WTC11 (cell line): Measurements from ENCODE around the gene MRTFB. TPM values are rescaled to one million over a fixed set of nuclear protein-coding genes. Genes with fewer than 3 reads are reported as not detected.

Experiments
- ATAC-seq: fragments of 200-7000 bp; cut with Tn5 transposase; 2 replicates; pipeline ENCODE4 v1.10.0; 2021; ENCODE audit warnings: mild to moderate bottlenecking, moderate library complexity
- CTCF ChIA-PET: fragments of 300-600 bp; sonication (Branson Sonifier 250); formaldehyde crosslinking; loops from one replicate; lab custom pipeline; 2021; ENCODE audit warnings: antibody characterized with exemption; lab: Charles Lee
- POLR2A ChIA-PET: fragments of 350-600 bp; sonication (Branson Sonifier 250); formaldehyde crosslinking; loops from one replicate; lab custom pipeline; 2021; ENCODE audit warnings: antibody characterized with exemption; lab: Charles Lee
- DNase-seq: peaks from one replicate; pipeline ENCODE4 v3.0.0; 2021; ENCODE audit warnings: low spot score
- H3K27ac Mint-ChIP-seq: 2 replicates; pipeline ENCODE4 v1.8.0; 2021; ENCODE audit warnings: mixed read lengths
- H3K27me3 Mint-ChIP-seq: 2 replicates; pipeline ENCODE4 v1.8.0; 2021; ENCODE audit warnings: low read depth, mild to moderate bottlenecking, moderate library complexity, mixed read lengths
- H3K36me3 Mint-ChIP-seq: 2 replicates; pipeline ENCODE4 v1.8.0; 2021; ENCODE audit warnings: mixed read lengths
- H3K4me1 Mint-ChIP-seq: 2 replicates; pipeline ENCODE4 v1.8.0; 2022; ENCODE audit warnings: mixed read lengths
- H3K4me3 Mint-ChIP-seq: 2 replicates; pipeline ENCODE4 v1.8.0; 2021; ENCODE audit warnings: mild to moderate bottlenecking, moderate library complexity, mixed read lengths
- H3K9me3 Mint-ChIP-seq: 2 replicates; pipeline ENCODE4 v1.8.0; 2021; ENCODE audit warnings: mixed read lengths
- CDX4 ChIP-seq: fragments of 250-450 bp; sonication (Bioruptor Pico); IDR thresholded peaks from 2 replicates; pipeline ENCODE4 v1.9.0; 2021; ENCODE audit warnings: moderate library complexity, mild to moderate bottlenecking, inconsistent platforms, borderline replicate concordance
- CREM ChIP-seq: sonication (generic); formaldehyde crosslinking; IDR thresholded peaks from 2 replicates; pipeline ENCODE4 v1.8.1; 2022; ENCODE audit warnings: mild to moderate bottlenecking, missing genetic modification reagents, moderate library complexity
- CTCF ChIP-seq: fragments of 200-600 bp; IDR thresholded peaks from 2 replicates; pipeline ENCODE4 v1.8.0; 2022; ENCODE audit warnings: antibody characterized with exemption
- ELF4 ChIP-seq: sonication (generic); formaldehyde crosslinking; IDR thresholded peaks from 2 replicates; pipeline ENCODE4 v1.8.1; 2022; ENCODE audit warnings: low read depth, mild to moderate bottlenecking, moderate library complexity, missing genetic modification reagents
- EMX1 ChIP-seq: fragments of 250-450 bp; sonication (Bioruptor Pico); IDR thresholded peaks from 2 replicates; pipeline ENCODE4 v1.8.0; 2021; ENCODE audit warnings: mild to moderate bottlenecking
- ERG ChIP-seq: fragments of 250-450 bp; sonication (Bioruptor Pico); IDR thresholded peaks from 2 replicates; pipeline ENCODE4 v1.8.0; 2021; ENCODE audit warnings: mild to moderate bottlenecking
- ETV6 ChIP-seq: sonication (generic); formaldehyde crosslinking; IDR thresholded peaks from 2 replicates; pipeline ENCODE4 v1.8.1; 2022; ENCODE audit warnings: mild to moderate bottlenecking, missing genetic modification reagents
- FOXK1 ChIP-seq: sonication (generic); formaldehyde crosslinking; IDR thresholded peaks from 2 replicates; pipeline ENCODE4 v1.8.0; 2022; ENCODE audit warnings: mild to moderate bottlenecking, moderate library complexity, missing genetic modification reagents
- FOXP1 ChIP-seq: sonication (generic); formaldehyde crosslinking; IDR thresholded peaks from 2 replicates; pipeline ENCODE4 v1.8.0; 2022; ENCODE audit warnings: missing genetic modification reagents, mild to moderate bottlenecking, moderate library complexity, borderline replicate concordance
- GABPB1 ChIP-seq: sonication (generic); formaldehyde crosslinking; IDR thresholded peaks from 2 replicates; pipeline ENCODE4 v1.8.1; 2023; ENCODE audit warnings: mild to moderate bottlenecking, missing genetic modification reagents
- GTF2I ChIP-seq: fragments of 250-450 bp; sonication (Bioruptor Pico); conservative IDR thresholded peaks from 2 replicates; pipeline ENCODE4 v1.4.0; 2021; ENCODE audit warnings: mild to moderate bottlenecking
- SMAD3 ChIP-seq: sonication (generic); formaldehyde crosslinking; IDR thresholded peaks from 2 replicates; pipeline ENCODE4 v1.8.0; 2022; ENCODE audit warnings: missing genetic modification reagents, mild to moderate bottlenecking, borderline replicate concordance
- SMAD4 ChIP-seq: sonication (generic); formaldehyde crosslinking; IDR thresholded peaks from 2 replicates; pipeline ENCODE4 v1.8.0; 2022; ENCODE audit warnings: mild to moderate bottlenecking, missing genetic modification reagents
- SP1 ChIP-seq: sonication (generic); formaldehyde crosslinking; conservative IDR thresholded peaks from 2 replicates; pipeline ENCODE4 v1.8.1; 2022; ENCODE audit warnings: missing genetic modification reagents
- ZNF219 ChIP-seq: sonication (generic); formaldehyde crosslinking; IDR thresholded peaks from 2 replicates; pipeline ENCODE4 v1.8.0; 2023; ENCODE audit warnings: missing genetic modification reagents, mild to moderate bottlenecking, borderline replicate concordance
- ZNF232 ChIP-seq: sonication (generic); formaldehyde crosslinking; IDR thresholded peaks from 2 replicates; pipeline ENCODE4 v1.8.0; 2022; ENCODE audit warnings: mild to moderate bottlenecking, missing genetic modification reagents
- total RNA-seq: library from RNA; stranded (reverse); gene quantifications from 3 replicates; pipeline ENCODE4 v1.2.3, GENCODE V29; 2021

The MRTFB gene
- total RNA-seq, 1 experiment from 2014 or later = 30.8 TPM

- TF ChIP-seq ZNF232 (0 out of 2 replicates have a peak, but pooled peaks have one; percentile 43), GABPB1 (peak; percentile 53), FOXP1 (CRISPR knock-in tag) (0 out of 2 replicates have a peak, but pooled peaks have one; percentile 22), ETV6 (peak; percentile 92), ELF4 (CRISPR knock-in tag) (no peak), ZNF219 (CRISPR knock-in tag) (no peak), EMX1 (CRISPR knock-in tag) (0 out of 2 replicates have a peak, but pooled peaks have one; percentile 66), SP1 (peak; percentile 70)
Measured at GRCh38 chr16:14285513-14286367, 214.6 kb downstream of the MRTFB start (continued).

GRCh38 chr16:14286368-14287230 is 215.5 kb downstream of the MRTFB start:
- H3K4me3 Mint-ChIP-seq = peak overlapping the region; percentile 84
- H3K27me3 Mint-ChIP-seq = no peaks in the 10 kb centered on the region; the same call in none of the 2 replicates
- peaks cover 7% of the 10 kb centered on the region for H3K9me3 Mint-ChIP-seq
- TF ChIP-seq CDX4 (CRISPR knock-in tag) (no peak), FOXP1 (CRISPR knock-in tag) (0 out of 2 replicates have a peak, but pooled peaks have one; percentile 63), GTF2I (CRISPR knock-in tag) (peak; percentile 99), SMAD3 (CRISPR knock-in tag) (0 out of 2 replicates have a peak, but pooled peaks have one; percentile 13)
- H3K36me3 Mint-ChIP-seq = peaks cover 3% of the 10 kb centered on the region; the same call in 1 of the 2 replicates
- DNase-seq = peak; percentile 44
- H3K27ac Mint-ChIP-seq = peak overlapping the region; percentile 44; the same call in 1 of the 2 replicates
- ChIA-PET CTCF (interaction anchor here (0.5 to 3.8 kb wide), 19 partner anchors 13 to 1496 kb away, joined by 3 to 50 read pairs (median 6); partner anchors contain the start of gene ERCC4), POLR2A (interaction anchor here (0.7 to 1.7 kb wide), 2 partner anchors 11 to 13 kb away, joined by 6 read pairs; no protein-coding TSS in a partner anchor)
- H3K4me1 Mint-ChIP-seq = peaks cover 33% of the 10 kb centered on the region
- ATAC-seq = no peak

- peaks cover 6% of the 10 kb centered on the region for H3K4me1 Mint-ChIP-seq
- H3K36me3 Mint-ChIP-seq = peaks cover 3% of the 10 kb centered on the region; the same call in 1 of the 2 replicates
- TF ChIP-seq CTCF = peak; percentile 82
- TF ChIP-seq CREM (CRISPR knock-in tag) = no peak
- peak; percentile 79 for TF ChIP-seq FOXK1 (CRISPR knock-in tag)
- TF ChIP-seq ERG (CRISPR knock-in tag) = no peak
- no peak for TF ChIP-seq SMAD4 (CRISPR knock-in tag)
- DNase-seq (peak; percentile 62), ATAC-seq (peak; percentile 40)
- peaks cover 7% of the 10 kb centered on the region for H3K9me3 Mint-ChIP-seq
- no peaks in the 10 kb centered on the region; the same call in none of the 2 replicates for H3K27me3 Mint-ChIP-seq
- ChIA-PET POLR2A (no interaction called here), CTCF (interaction anchor here (0.5 to 2.6 kb wide), 19 partner anchors 10 to 370 kb away, joined by 3 to 25 read pairs (median 4); partner anchors contain the start of gene ERCC4)
- no peak overlapping the region for H3K27ac Mint-ChIP-seq
- H3K4me3 Mint-ChIP-seq = no peak overlapping the region
Measured at GRCh38 chr16:14289692-14290340, 218.7 kb downstream of the MRTFB start.
